GM12878 (cell line): ENCODE data around the gene PDE6D. TPM values are rescaled to one million over a fixed set of nuclear protein-coding genes. Genes with fewer than 3 reads are reported as not detected.

ENCODE experiments used
- ATAC-seq: fragments of 200-7000 bp; cut with Tn5 transposase; 3 replicates; pipeline ENCODE4 v1.9.1; 2020; ENCODE audit warnings: mild to moderate bottlenecking, moderate library complexity
- BruUV-seq: library from RNA; stranded (reverse); fragments of 400-500 nt; replicated peaks from 2 replicates; lab custom pipeline; 2021; lab: Mats Ljungman, UMichigan
- CTCF ChIA-PET: fragments of 300-600 bp; sonication (Branson Sonifier 250); formaldehyde crosslinking; extraction: SDS; loops from one replicate; lab custom pipeline; 2021; ENCODE audit warnings: inconsistent platforms; lab: Yijun Ruan, JAX
- POLR2A ChIA-PET: fragments of 350-600 bp; formaldehyde crosslinking; extraction: SDS; loops from one replicate; lab custom pipeline; 2021; ENCODE audit warnings: inconsistent platforms; lab: Charles Lee
- RAD21 ChIA-PET: fragments of 300-600 bp; sonication (Branson Sonifier 250); formaldehyde crosslinking; loops from one replicate; lab custom pipeline; 2023; ENCODE audit warnings: antibody characterized with exemption; ENCODE audit not compliant: unreplicated experiment; lab: Charles Lee
- SMC1A ChIA-PET: fragments of 300-600 bp; sonication (Branson Sonifier 250); formaldehyde crosslinking; loops from one replicate; lab custom pipeline; 2023; ENCODE audit not compliant: unreplicated experiment, uncharacterized antibody; lab: Charles Lee
- DNase-seq: peaks from one replicate; pipeline ENCODE4 v3.0.0-alpha.2; 2011; ENCODE audit warnings: low read depth, low spot score
- FAIRE-seq: peaks from 3 replicates; lab custom pipeline; 2011; peaks lifted over from hg19 to GRCh38; lab: Jason Lieb, UNC
- H2AFZ ChIP-seq: 2 replicates; pipeline ENCODE4 v1.6.0; 2011; ENCODE audit warnings: low read depth, low read length, control low read depth; ENCODE audit not compliant: control insufficient read depth
- H3K27ac ChIP-seq: 2 replicates; pipeline ENCODE4 v1.5.1; 2011; ENCODE audit warnings: control low read depth; ENCODE audit not compliant: control insufficient read depth, insufficient read depth
- H3K27me3 ChIP-seq, 2 experiments: replicated peaks in 1 of 2; 2 replicates each; pipeline versions ENCODE4 v1.6.0 to v1.6.1; 2011; ENCODE audit warnings: low read length in 1 of 2; ENCODE audit not compliant: control insufficient read depth in 2 of 2, insufficient read depth in 2 of 2
- H3K36me3 ChIP-seq, 2 experiments: 2 replicates each; pipeline ENCODE4 v1.5.1; 2011; ENCODE audit warnings: low read length in 1 of 2; ENCODE audit not compliant: control insufficient read depth in 2 of 2, insufficient read depth in 2 of 2
- H3K4me1 ChIP-seq: 2 replicates; pipeline ENCODE4 v1.6.1; 2011; ENCODE audit warnings: mild to moderate bottlenecking, low read length, moderate library complexity, mixed read lengths; ENCODE audit not compliant: control insufficient read depth, insufficient read depth
- H3K4me2 ChIP-seq: 2 replicates; pipeline ENCODE4 v1.6.0; 2011; ENCODE audit warnings: control low read depth; ENCODE audit not compliant: control insufficient read depth, insufficient read depth
- H3K4me3 ChIP-seq: fragments of 200-600 bp; sonication (generic); 2 replicates; pipeline ENCODE4 v1.5.1; 2016
- H3K79me2 ChIP-seq: 2 replicates; pipeline ENCODE4 v1.6.0; 2011; ENCODE audit warnings: low read length; ENCODE audit not compliant: control insufficient read depth, insufficient read depth
- H3K9ac ChIP-seq: 2 replicates; pipeline ENCODE4 v1.8.0; 2011; ENCODE audit warnings: low read length, control low read depth, mixed read lengths; ENCODE audit not compliant: control insufficient read depth, insufficient read depth
- H3K9me3 ChIP-seq: replicated peaks from 3 replicates; pipeline ENCODE4 v1.5.1; 2011; ENCODE audit warnings: mild to moderate bottlenecking, low read length; ENCODE audit not compliant: control insufficient read depth, insufficient read depth
- H4K20me1 ChIP-seq: 2 replicates; pipeline ENCODE4 v1.6.0; 2011; ENCODE audit not compliant: control insufficient read depth, insufficient read depth
- ATF7 ChIP-seq: fragments of 450-650 bp; IDR thresholded peaks from 2 replicates; pipeline ENCODE4 v1.6.1; 2016; ENCODE audit warnings: low read depth, mild to moderate bottlenecking
- BCL3 ChIP-seq: IDR thresholded peaks from 2 replicates; pipeline ENCODE4 v1.6.1; 2011; ENCODE audit warnings: borderline replicate concordance, low read depth, mild to moderate bottlenecking, moderate library complexity, low read length; ENCODE audit not compliant: insufficient read depth, poor library complexity, severe bottlenecking
- IKZF2 ChIP-seq, 2 experiments: fragments of 450-650 bp; IDR thresholded peaks; 2 replicates each; pipeline ENCODE4 v1.6.1; 2017; ENCODE audit warnings: mild to moderate bottlenecking in 2 of 2, moderate library complexity in 2 of 2
- MTA2 ChIP-seq: fragments of 450-650 bp; IDR thresholded peaks from 2 replicates; pipeline ENCODE4 v1.6.1; 2016; ENCODE audit warnings: low read depth, mild to moderate bottlenecking, moderate library complexity
- MYB ChIP-seq: fragments of 150-350 bp; IDR thresholded peaks from 2 replicates; pipeline ENCODE4 v1.6.1; 2014; ENCODE audit warnings: mild to moderate bottlenecking, low read depth, low read length, borderline replicate concordance
- NFYA ChIP-seq: IDR thresholded peaks from 2 replicates; pipeline ENCODE4 v1.6.1; 2011; ENCODE audit warnings: low read depth, mild to moderate bottlenecking, low read length, improper control_type of control experiment, borderline replicate concordance
- PKNOX1 ChIP-seq: fragments of 450-650 bp; IDR thresholded peaks from 2 replicates; pipeline ENCODE4 v1.6.1; 2016; ENCODE audit warnings: mild to moderate bottlenecking
- PRDM15 ChIP-seq: fragments of 450-650 bp; formaldehyde crosslinking; IDR thresholded peaks from 2 replicates; pipeline ENCODE4 v1.4.0; 2020; ENCODE audit warnings: mild to moderate bottlenecking, moderate library complexity
- RAD21 ChIP-seq: IDR thresholded peaks from 2 replicates; pipeline ENCODE4 v1.6.1; 2011; ENCODE audit warnings: mild to moderate bottlenecking, low read depth, low read length, moderate library complexity; ENCODE audit not compliant: insufficient read depth
- RB1 ChIP-seq: fragments of 450-650 bp; formaldehyde crosslinking; IDR thresholded peaks from 2 replicates; pipeline ENCODE4 v1.6.1; 2017; ENCODE audit warnings: mild to moderate bottlenecking, borderline replicate concordance
- RELB ChIP-seq: fragments of 450-650 bp; IDR thresholded peaks from 2 replicates; pipeline ENCODE4 v1.6.1; 2017; ENCODE audit warnings: low read depth, mild to moderate bottlenecking, moderate library complexity
- RUNX3 ChIP-seq: IDR thresholded peaks from 2 replicates; pipeline ENCODE4 v1.6.1; 2012; ENCODE audit warnings: low read length, inconsistent platforms
- SMAD5 ChIP-seq: IDR thresholded peaks from 2 replicates; pipeline ENCODE4 v1.6.1; 2016; ENCODE audit warnings: antibody characterized with exemption, low read depth
- ZNF384 ChIP-seq: IDR thresholded peaks from 2 replicates; pipeline ENCODE4 v1.6.1; 2012; ENCODE audit warnings: low read depth, mild to moderate bottlenecking, low read length, improper control_type of control experiment, borderline replicate concordance
- in situ Hi-C: fragments of 300-500 bp; cut with MboI; formaldehyde crosslinking; loops from 9 replicates; pipeline ENCODE4 v1.14.3; 2018; ENCODE audit warnings: mixed read lengths
- intact Hi-C: fragments of 100-400 bp; cut with micrococcal nuclease; formaldehyde crosslinking; loops from one replicate; pipeline ENCODE4 v1.14.2; 2022; ENCODE audit not compliant: unreplicated experiment
- polyA plus RNA-seq, 11 experiments: library from polyadenylated mRNA; depleted of rRNA in 4 of 11; unstranded in 6 of 11; stranded (reverse) in 5 of 11; fragments of >200 nt; fragmentation: Nextera tagmentation in 4 of 11; fragmentation: Illumina TruSeq in 1 of 11; extraction: Ambion mirVana in 4 of 11; extraction: Trizol in 1 of 11; gene quantifications; 1 replicate in 1 of 11; 2 replicates in 10 of 11; pipeline versions ENCODE4 v1.2.1 to v1.2.3, GENCODE V29; 2011 to 2016; ENCODE audit warnings: inconsistent platforms in 2 of 11, missing spikeins in 2 of 11, low read depth in 1 of 11
- total RNA-seq, 4 experiments: library from RNA; depleted of rRNA in 3 of 4; stranded (reverse); fragments of >200 nt in 3 of 4; fragmentation: Illumina TruSeq in 1 of 4; extraction: Trizol in 1 of 4; gene quantifications; 2 replicates each; pipeline versions ENCODE4 v1.2.1 to v1.2.3, GENCODE V29; 2013 to 2021

PDE6D gene
- total and polyA plus RNA-seq, 10 of the 15 experiments (the other 5 are each of a cell fraction or from before 2014, with no cell fraction given), result 8.2 to 69.4 (median 56.2) TPM

GRCh38 chr2:231765496-231765929 lies 15.6 kb downstream of the PDE6D start:
- H2AFZ ChIP-seq, result no peak overlapping the region
- ChIA-PET SMC1A (interaction anchor here (1.0 to 1.4 kb wide), 3 partner anchors 9 to 16 kb away, joined by 3 to 5 read pairs (median 4); partner anchors contain the start of gene PDE6D), CTCF (interaction anchor here (0.7 to 1.8 kb wide), 3 partner anchors 9 to 44 kb away, joined by 3 to 6 read pairs (median 4); no protein-coding TSS in a partner anchor), RAD21 (interaction anchor here (1.4 kb wide), 1 partner anchor 45 kb away, joined by 4 read pairs; no protein-coding TSS in a partner anchor), POLR2A (no interaction called here)
- peaks cover 28% of the 10 kb centered on the region for H3K4me1 ChIP-seq
- no peak overlapping the region for H3K27ac ChIP-seq
- H3K4me3 ChIP-seq, result no peak overlapping the region
- BruUV-seq, result no TSS peak
- H3K36me3 ChIP-seq, result no peaks in the 10 kb centered on the region; a peak in 1 of 4 replicates
- H3K27me3 ChIP-seq, result no peaks in the 10 kb centered on the region
- H3K4me2 ChIP-seq, result no peak overlapping the region
- FAIRE-seq (no peak), ATAC-seq (peak; percentile 62), DNase-seq (peak; percentile 28)
- H3K9me3 ChIP-seq, result no peaks in the 10 kb centered on the region
- no peaks in the 10 kb centered on the region for H4K20me1 ChIP-seq
- intact Hi-C loops, result no loop called here
- H3K79me2 ChIP-seq, result no peaks in the 10 kb centered on the region
- no peak for TF ChIP-seq RAD21
- TF ChIP-seq PKNOX1, result peak; percentile 71
- no peak for TF ChIP-seq PRDM15 (CRISPR knock-in tag)
- TF ChIP-seq RB1, result no peak
- TF ChIP-seq ZNF384, result no peak
- TF ChIP-seq RELB, result peak; percentile 40; the same call in 1 of the 2 replicates
- peak; percentile 48 to 51 for TF ChIP-seq IKZF2 (IDR thresholded peaks at IDR 0.05)
- TF ChIP-seq BCL3, result no peak
- peak; percentile 34; the same call in 1 of the 2 replicates for TF ChIP-seq MTA2
- TF ChIP-seq NFYA, result no peak
- peak; percentile 26; the same call in 1 of the 2 replicates for TF ChIP-seq ATF7
- no peak for TF ChIP-seq SMAD5
- TF ChIP-seq RUNX3, result peak; percentile 25; the same call in 1 of the 2 replicates
- TF ChIP-seq MYB, result no peak
- in situ Hi-C loops, result no loop called here
- H3K9ac ChIP-seq, result no peak overlapping the region
